Measurements from ENCODE around the gene USB1. TPM values are rescaled to one million over a fixed set of nuclear protein-coding genes. Genes with fewer than 3 reads are reported as not detected.
"Not testable (repeated sequence)": the region's sequence is repeated elsewhere in the genome, so short reads cannot be mapped to it uniquely, and the experiment has no call there.

The USB1 gene
- total and polyA plus RNA-seq, 2 donors = 4.5 to 31.4 TPM

- peaks cover 20 to 22% of the 10 kb centered on the region in 2 donors for H3K36me3 ChIP-seq (ENCODE audit: control insufficient read depth in 2 of 2, insufficient read depth in 2 of 2, low read length in 1 of 2)
- DNase-seq (ENCODE audit: low read depth in 6 of 9, low spot score in 9 of 9) = no peak
- H3K4me1 ChIP-seq (ENCODE audit: control insufficient read depth in 2 of 2, insufficient read depth in 2 of 2, low read length in 2 of 2) = peaks cover 10 to 26% of the 10 kb centered on the region in 2 donors
- no peaks in the 10 kb centered on the region for H3K27me3 ChIP-seq (ENCODE audit: control insufficient read depth in 2 of 2, insufficient read depth in 1 of 2, low read length in 1 of 2)
- H3K9me3 ChIP-seq (ENCODE audit: control insufficient read depth in 2 of 2, insufficient read depth in 1 of 2, low read length in 1 of 2) = peaks cover 0 to 3% of the 10 kb centered on the region in 2 donors
- no peak overlapping the region for H3K4me3 ChIP-seq (ENCODE audit: low read length in 2 of 2)
- WGBS = 96% methylated on average over 9 of the region's 9 CpGs
- H3K27ac ChIP-seq (ENCODE audit: low read depth in 1 of 2, low read length in 1 of 2) = no peak overlapping the region
Measured at GRCh38 chr16:58002416-58002800, 1.2 kb downstream of the USB1 start.

GRCh38 chr16:58002936-58003335 lies 1.7 kb downstream of the USB1 start:
- Histone ChIP-seq H3K4me1 (ENCODE audit: control insufficient read depth in 2 of 2, insufficient read depth in 2 of 2, low read length in 2 of 2) (peaks cover 10 to 26% of the 10 kb centered on the region in 2 donors), H3K27ac (ENCODE audit: low read depth in 1 of 2, low read length in 1 of 2) (no peak overlapping the region), H3K27me3 (ENCODE audit: control insufficient read depth in 2 of 2, insufficient read depth in 1 of 2, low read length in 1 of 2) (no peaks in the 10 kb centered on the region), H3K4me3 (ENCODE audit: low read length in 2 of 2) (no peak overlapping the region), H3K9me3 (ENCODE audit: control insufficient read depth in 2 of 2, insufficient read depth in 1 of 2, low read length in 1 of 2) (peaks cover 0 to 3% of the 10 kb centered on the region in 2 donors), H3K36me3 (ENCODE audit: control insufficient read depth in 2 of 2, insufficient read depth in 2 of 2, low read length in 1 of 2) (peaks cover 15 to 17% of the 10 kb centered on the region in 2 donors)
- DNase-seq (ENCODE audit: low read depth in 6 of 9, low spot score in 9 of 9) = no peak
- over 99% methylated on average over 5 of the region's 5 CpGs for WGBS

- Histone ChIP-seq H3K4me1 (ENCODE audit: control insufficient read depth in 2 of 2, insufficient read depth in 2 of 2, low read length in 2 of 2) (peaks cover 6 to 11% of the 10 kb centered on the region in 2 donors), H3K36me3 (ENCODE audit: control insufficient read depth in 2 of 2, insufficient read depth in 2 of 2, low read length in 1 of 2) (peaks cover 13 to 15% of the 10 kb centered on the region in 2 donors)
- WGBS = 94% methylated on average over 12 of the region's 12 CpGs
- H3K9me3 ChIP-seq (ENCODE audit: control insufficient read depth in 2 of 2, insufficient read depth in 1 of 2, low read length in 1 of 2); H3K27ac ChIP-seq (ENCODE audit: low read depth in 1 of 2, low read length in 1 of 2); H3K4me3 ChIP-seq (ENCODE audit: low read length in 2 of 2); H3K27me3 ChIP-seq (ENCODE audit: control insufficient read depth in 2 of 2, insufficient read depth in 1 of 2, low read length in 1 of 2); DNase-seq (ENCODE audit: low read depth in 6 of 9, low spot score in 9 of 9): not testable (repeated sequence)
Measured at GRCh38 chr16:58004736-58005135, 3.5 kb downstream of the USB1 start.

- Histone ChIP-seq H3K27ac (ENCODE audit: low read depth in 1 of 2, low read length in 1 of 2) (no peak overlapping the region), H3K4me3 (ENCODE audit: low read length in 2 of 2) (no peak overlapping the region), H3K9me3 (ENCODE audit: control insufficient read depth in 2 of 2, insufficient read depth in 1 of 2, low read length in 1 of 2) (no peaks in the 10 kb centered on the region), H3K27me3 (ENCODE audit: control insufficient read depth in 2 of 2, insufficient read depth in 1 of 2, low read length in 1 of 2) (no peaks in the 10 kb centered on the region), H3K36me3 (ENCODE audit: control insufficient read depth in 2 of 2, insufficient read depth in 2 of 2, low read length in 1 of 2) (peaks cover 36 to 40% of the 10 kb centered on the region in 2 donors), H3K4me1 (ENCODE audit: control insufficient read depth in 2 of 2, insufficient read depth in 2 of 2, low read length in 2 of 2) (no peaks in the 10 kb centered on the region)
- no peak for DNase-seq (ENCODE audit: low read depth in 6 of 9, low spot score in 9 of 9)
- 98% methylated on average over 11 of the region's 11 CpGs for WGBS
Measured at GRCh38 chr16:58009856-58010416, 8.7 kb downstream of the USB1 start.

- Histone ChIP-seq H3K36me3 (ENCODE audit: control insufficient read depth in 2 of 2, insufficient read depth in 2 of 2, low read length in 1 of 2) (peaks cover 36 to 40% of the 10 kb centered on the region in 2 donors), H3K27ac (ENCODE audit: low read depth in 1 of 2, low read length in 1 of 2) (no peak overlapping the region), H3K4me3 (ENCODE audit: low read length in 2 of 2) (no peak overlapping the region), H3K4me1 (ENCODE audit: control insufficient read depth in 2 of 2, insufficient read depth in 2 of 2, low read length in 2 of 2) (no peaks in the 10 kb centered on the region), H3K9me3 (ENCODE audit: control insufficient read depth in 2 of 2, insufficient read depth in 1 of 2, low read length in 1 of 2) (no peaks in the 10 kb centered on the region), H3K27me3 (ENCODE audit: control insufficient read depth in 2 of 2, insufficient read depth in 1 of 2, low read length in 1 of 2) (no peaks in the 10 kb centered on the region)
- WGBS = 96% methylated on average over 3 of the region's 3 CpGs
- DNase-seq (ENCODE audit: low read depth in 6 of 9, low spot score in 9 of 9) = no peak
Measured at GRCh38 chr16:58010886-58011285, 9.7 kb downstream of the USB1 start.

GRCh38 chr16:58011652-58012051 lies 10.4 kb downstream of the USB1 start:
- Histone ChIP-seq H3K9me3 (ENCODE audit: control insufficient read depth in 2 of 2, insufficient read depth in 1 of 2, low read length in 1 of 2) (no peaks in the 10 kb centered on the region), H3K27me3 (ENCODE audit: control insufficient read depth in 2 of 2, insufficient read depth in 1 of 2, low read length in 1 of 2) (no peaks in the 10 kb centered on the region), H3K4me1 (ENCODE audit: control insufficient read depth in 2 of 2, insufficient read depth in 2 of 2, low read length in 2 of 2) (no peaks in the 10 kb centered on the region), H3K36me3 (ENCODE audit: control insufficient read depth in 2 of 2, insufficient read depth in 2 of 2, low read length in 1 of 2) (peaks cover 36 to 37% of the 10 kb centered on the region in 2 donors), H3K4me3 (ENCODE audit: low read length in 2 of 2) (no peak overlapping the region), H3K27ac (ENCODE audit: low read depth in 1 of 2, low read length in 1 of 2) (no peak overlapping the region)
- WGBS = 96% methylated on average over 3 of the region's 3 CpGs
- DNase-seq (ENCODE audit: low read depth in 6 of 9, low spot score in 9 of 9) = no peak

GRCh38 chr16:58012481-58012880 lies 11.3 kb downstream of the USB1 start:
- Histone ChIP-seq H3K36me3 (ENCODE audit: control insufficient read depth in 2 of 2, insufficient read depth in 2 of 2, low read length in 1 of 2) (peaks cover 40 to 41% of the 10 kb centered on the region in 2 donors), H3K9me3 (ENCODE audit: control insufficient read depth in 2 of 2, insufficient read depth in 1 of 2, low read length in 1 of 2) (no peaks in the 10 kb centered on the region), H3K4me1 (ENCODE audit: control insufficient read depth in 2 of 2, insufficient read depth in 2 of 2, low read length in 2 of 2) (no peaks in the 10 kb centered on the region), H3K27ac (ENCODE audit: low read depth in 1 of 2, low read length in 1 of 2) (no peak overlapping the region), H3K27me3 (ENCODE audit: control insufficient read depth in 2 of 2, insufficient read depth in 1 of 2, low read length in 1 of 2) (no peaks in the 10 kb centered on the region), H3K4me3 (ENCODE audit: low read length in 2 of 2) (no peak overlapping the region)
- 95% methylated on average over 9 of the region's 9 CpGs for WGBS
- DNase-seq (ENCODE audit: low read depth in 6 of 9, low spot score in 9 of 9) = no peak

GRCh38 chr16:58013201-58013956 lies 12.2 kb downstream of the USB1 start:
- H3K27me3 ChIP-seq (ENCODE audit: control insufficient read depth in 2 of 2, insufficient read depth in 1 of 2, low read length in 1 of 2) = no peaks in the 10 kb centered on the region
- H3K4me3 ChIP-seq (ENCODE audit: low read length in 2 of 2) = no peak overlapping the region
- H3K4me1 ChIP-seq (ENCODE audit: control insufficient read depth in 2 of 2, insufficient read depth in 2 of 2, low read length in 2 of 2) = no peaks in the 10 kb centered on the region
- no peak for DNase-seq (ENCODE audit: low read depth in 6 of 9, low spot score in 9 of 9)
- H3K27ac ChIP-seq (ENCODE audit: low read depth in 1 of 2, low read length in 1 of 2) = no peak overlapping the region
- H3K9me3 ChIP-seq (ENCODE audit: control insufficient read depth in 2 of 2, insufficient read depth in 1 of 2, low read length in 1 of 2) = no peaks in the 10 kb centered on the region
- H3K36me3 ChIP-seq (ENCODE audit: control insufficient read depth in 2 of 2, insufficient read depth in 2 of 2, low read length in 1 of 2) = peaks cover 40 to 41% of the 10 kb centered on the region in 2 donors
- 97% methylated on average over 9 of the region's 9 CpGs for WGBS

GRCh38 chr16:58016840-58017446 lies 15.7 kb downstream of the USB1 start:
- Histone ChIP-seq H3K36me3 (ENCODE audit: control insufficient read depth in 2 of 2, insufficient read depth in 2 of 2, low read length in 1 of 2) (peaks cover 25 to 29% of the 10 kb centered on the region in 2 donors), H3K4me3 (ENCODE audit: low read length in 2 of 2) (no peak overlapping the region), H3K27ac (ENCODE audit: low read depth in 1 of 2, low read length in 1 of 2) (no peak overlapping the region), H3K9me3 (ENCODE audit: control insufficient read depth in 2 of 2, insufficient read depth in 1 of 2, low read length in 1 of 2) (peaks cover 0 to 4% of the 10 kb centered on the region in 2 donors), H3K4me1 (ENCODE audit: control insufficient read depth in 2 of 2, insufficient read depth in 2 of 2, low read length in 2 of 2) (no peaks in the 10 kb centered on the region), H3K27me3 (ENCODE audit: control insufficient read depth in 2 of 2, insufficient read depth in 1 of 2, low read length in 1 of 2) (no peaks in the 10 kb centered on the region)
- no peak for DNase-seq (ENCODE audit: low read depth in 6 of 9, low spot score in 9 of 9)
- WGBS = 83% methylated on average over 12 of the region's 12 CpGs

Measured in thymus (tissue), 11 donors.